T-cell (primary cell): Measurements from ENCODE around the gene UBE2Q1. TPM values are rescaled to one million over a fixed set of nuclear protein-coding genes. Genes with fewer than 3 reads are reported as not detected.

ENCODE experiments used
- ATAC-seq, 4 experiments: fragments of 200-7000 bp in 3 of 4; fragments of 150-1000 bp in 1 of 4; cut with Tn5 transposase; replicated peaks in 1 of 4; 1 replicate in 3 of 4; 2 replicates in 1 of 4; pipeline ENCODE4 v1.10.0; 2021; ENCODE audit warnings: moderate library complexity in 3 of 4, mild to moderate bottlenecking in 2 of 4, moderate number of reproducible peaks in 1 of 4
- CTCF ChIA-PET, 2 donors: fragments of 300-600 bp; sonication (Branson Sonifier 250); formaldehyde crosslinking; loops; one replicate each; lab custom pipeline; 2022; ENCODE audit warnings: antibody characterized with exemption in 2 of 2; lab: Charles Lee
- POLR2A ChIA-PET, 2 donors: fragments of 300-600 bp; sonication (Branson Sonifier 250); formaldehyde crosslinking; loops; one replicate each; lab custom pipeline; 2022; ENCODE audit warnings: antibody characterized with exemption in 2 of 2; lab: Charles Lee
- DNase-seq, 35 experiments: peaks; one replicate each; pipeline versions ENCODE4 v3.0.0 to v3.0.0-alpha.2; 2013 to 2023
- H3K27ac ChIP-seq: one replicate; pipeline ENCODE4 v1.5.1; 2013; ENCODE audit warnings: low read length
- H3K27me3 ChIP-seq, 2 experiments: replicated peaks in 1 of 2; 1 replicate in 1 of 2; 2 replicates in 1 of 2; pipeline versions ENCODE4 v1.6.1 to v1.7.0; 2013; ENCODE audit warnings: low read length in 1 of 2, mixed read lengths in 1 of 2; ENCODE audit not compliant: control insufficient read depth in 2 of 2, insufficient read depth in 2 of 2; ENCODE audit errors: extremely low read depth in 1 of 2
- H3K36me3 ChIP-seq, 2 donors: 1 replicate in 1 of 2; 2 replicates in 1 of 2; pipeline versions ENCODE4 v1.6.1 to v1.7.0; 2013; ENCODE audit warnings: low read length in 1 of 2; ENCODE audit not compliant: control insufficient read depth in 2 of 2, insufficient read depth in 1 of 2; ENCODE audit errors: extremely low read depth in 1 of 2
- H3K4me1 ChIP-seq, 2 experiments: 1 replicate in 1 of 2; 2 replicates in 1 of 2; pipeline versions ENCODE4 v1.6.1 to v1.7.0; 2013; ENCODE audit warnings: low read length in 2 of 2, mixed read lengths in 1 of 2; ENCODE audit not compliant: insufficient read depth in 2 of 2, control insufficient read depth in 1 of 2; ENCODE audit errors: extremely low read depth in 1 of 2
- H3K4me3 ChIP-seq, 2 donors: 1 replicate in 1 of 2; 2 replicates in 1 of 2; pipeline versions ENCODE4 v1.5.1 to v1.7.0; 2013; ENCODE audit warnings: mild to moderate bottlenecking in 2 of 2, low read length in 1 of 2, moderate library complexity in 1 of 2; ENCODE audit not compliant: control insufficient read depth in 1 of 2; ENCODE audit errors: extremely low read depth in 1 of 2
- H3K9me3 ChIP-seq: 2 replicates; pipeline ENCODE4 v1.7.0; 2013
- H3K27ac Mint-ChIP-seq, 2 donors: one replicate each; pipeline ENCODE4 v1.8.0; 2020 to 2021; ENCODE audit warnings: mild to moderate bottlenecking in 2 of 2, mixed read lengths in 2 of 2
- H3K27me3 Mint-ChIP-seq, 2 donors: one replicate each; pipeline ENCODE4 v1.8.0; 2021 to 2022; ENCODE audit warnings: mixed read lengths in 2 of 2
- H3K36me3 Mint-ChIP-seq: one replicate; pipeline ENCODE4 v1.8.0; 2021; ENCODE audit warnings: mixed read lengths
- H3K4me1 Mint-ChIP-seq, 3 donors: one replicate each; pipeline ENCODE4 v1.8.0; 2020 to 2022; ENCODE audit warnings: mixed read lengths in 3 of 3, mild to moderate bottlenecking in 1 of 3
- H3K4me3 Mint-ChIP-seq, 3 donors: one replicate each; pipeline ENCODE4 v1.8.0; 2020 to 2022; ENCODE audit warnings: mild to moderate bottlenecking in 3 of 3, mixed read lengths in 3 of 3, moderate library complexity in 3 of 3
- H3K9me3 Mint-ChIP-seq, 3 donors: one replicate each; pipeline ENCODE4 v1.8.0; 2020 to 2022; ENCODE audit warnings: mixed read lengths in 3 of 3
- WGBS: methylation state at CpG from one replicate; pipeline ENCODE4 v1.1.5; 2013; ENCODE audit warnings: missing lambda C conversion rate; ENCODE audit not compliant: insufficient coverage; 5-methylcytosine and 5-hydroxymethylcytosine counted together
- total RNA-seq, 35 experiments: library from RNA in 6 of 35; stranded (reverse) in 6 of 35; fragments of 120-200 nt in 1 of 35; gene quantifications; one replicate each; pipeline versions ENCODE4 v1.2.1 to v1.2.4 and lab custom pipeline; 2013 to 2026

The UBE2Q1 gene
- total RNA-seq, 5 donors from 2014 or later (not counting 1 experiment from before 2014, with no cell fraction given): 64.0 to 111 (median 90.0) TPM

GRCh38 chr1:154590756-154591155, 32.3 kb upstream of the UBE2Q1 start:
- ChIA-PET POLR2A (interaction anchor here in 1 of 2 donors (0.6 kb wide), 1 partner anchor 357 kb away, joined by 4 read pairs; no protein-coding TSS in a partner anchor), CTCF (no interaction called here)
- DNase-seq (no peak), ATAC-seq (no peak)
- no CpG with 5 or more reads among the region's 5 CpGs for WGBS
- H3K27ac ChIP-seq: no peak overlapping the region
- H3K4me3 ChIP-seq: no peak overlapping the region
- H3K4me3 Mint-ChIP-seq: no peak overlapping the region
- no peaks in the 10 kb centered on the region for H3K4me1 ChIP-seq
- H3K9me3 Mint-ChIP-seq: no peaks in the 10 kb centered on the region
- H3K27ac Mint-ChIP-seq: no peak overlapping the region
- H3K9me3 ChIP-seq: no peaks in the 10 kb centered on the region
- H3K4me1 Mint-ChIP-seq: peaks cover 0 to 14% (median 0%) of the 10 kb centered on the region in 3 donors
- H3K36me3 ChIP-seq: peaks cover 26 to 96% of the 10 kb centered on the region in 2 donors
- peaks cover 71% of the 10 kb centered on the region for H3K36me3 Mint-ChIP-seq
- H3K27me3 Mint-ChIP-seq: no peaks in the 10 kb centered on the region
- H3K27me3 ChIP-seq: no peaks in the 10 kb centered on the region

- Histone ChIP-seq H3K27me3 (no peaks in the 10 kb centered on the region), H3K4me1 (no peaks in the 10 kb centered on the region), H3K36me3 (peaks cover 26 to 98% of the 10 kb centered on the region in 2 donors), H3K4me3 (no peak overlapping the region), H3K9me3 (no peaks in the 10 kb centered on the region), H3K27ac (no peak overlapping the region)
- Mint-ChIP-seq H3K27me3 (no peaks in the 10 kb centered on the region), H3K9me3 (no peaks in the 10 kb centered on the region), H3K4me3 (no peak overlapping the region), H3K36me3 (peaks cover 76% of the 10 kb centered on the region), H3K4me1 (peaks cover 0 to 13% (median 0%) of the 10 kb centered on the region in 3 donors), H3K27ac (no peak overlapping the region)
- ChIA-PET POLR2A (no interaction called here), CTCF (no interaction called here)
- WGBS: 68% methylated on average over 4 of the region's 10 CpGs
- ATAC-seq (no peak), DNase-seq (no peak)
These were observed 31.3 kb upstream of the UBE2Q1 start for GRCh38 chr1:154589780-154590179.

- no peaks in the 10 kb centered on the region for H3K27me3 ChIP-seq
- Mint-ChIP-seq H3K27me3 (no peaks in the 10 kb centered on the region), H3K4me3 (no peak overlapping the region), H3K9me3 (no peaks in the 10 kb centered on the region), H3K36me3 (peaks cover 81% of the 10 kb centered on the region), H3K4me1 (no peaks in the 10 kb centered on the region), H3K27ac (no peak overlapping the region)
- ChIA-PET POLR2A (no interaction called here), CTCF (no interaction called here)
- no peak overlapping the region for H3K27ac ChIP-seq
- 100% methylated on average over 3 of the region's 6 CpGs for WGBS
- no peak overlapping the region for H3K4me3 ChIP-seq
- DNase-seq: no peak
- H3K36me3 ChIP-seq: peaks cover 44 to 99% of the 10 kb centered on the region in 2 donors
- no peaks in the 10 kb centered on the region for H3K9me3 ChIP-seq
- no peak for ATAC-seq
- no peaks in the 10 kb centered on the region for H3K4me1 ChIP-seq
These were observed 28.2 kb upstream of the UBE2Q1 start for GRCh38 chr1:154586641-154587040.

GRCh38 chr1:154586231-154586630, 27.8 kb upstream of the UBE2Q1 start:
- ChIA-PET CTCF (no interaction called here), POLR2A (no interaction called here)
- Histone ChIP-seq H3K4me3 (no peak overlapping the region), H3K9me3 (no peaks in the 10 kb centered on the region), H3K27ac (no peak overlapping the region), H3K4me1 (no peaks in the 10 kb centered on the region), H3K36me3 (peaks cover 44 to 97% of the 10 kb centered on the region in 2 donors), H3K27me3 (no peaks in the 10 kb centered on the region)
- Mint-ChIP-seq H3K27me3 (no peaks in the 10 kb centered on the region), H3K9me3 (no peaks in the 10 kb centered on the region), H3K4me3 (no peak overlapping the region), H3K27ac (no peak overlapping the region), H3K4me1 (no peaks in the 10 kb centered on the region), H3K36me3 (peaks cover 79% of the 10 kb centered on the region)
- 97% methylated on average over 8 of the region's 10 CpGs for WGBS
- no peak for DNase-seq
- no peak for ATAC-seq

GRCh38 chr1:154584267-154584994, 26.0 kb upstream of the UBE2Q1 start:
- ATAC-seq: no peak
- H3K4me3 ChIP-seq: no peak overlapping the region
- Mint-ChIP-seq H3K4me3 (no peak overlapping the region), H3K9me3 (no peaks in the 10 kb centered on the region), H3K27me3 (no peaks in the 10 kb centered on the region), H3K4me1 (no peaks in the 10 kb centered on the region), H3K27ac (peak overlapping the region in 1 of 2 donors; percentile 48), H3K36me3 (peaks cover 74% of the 10 kb centered on the region)
- H3K27me3 ChIP-seq: no peaks in the 10 kb centered on the region
- peaks cover 42 to 97% of the 10 kb centered on the region in 2 donors for H3K36me3 ChIP-seq
- H3K9me3 ChIP-seq: no peaks in the 10 kb centered on the region
- CTCF ChIA-PET: no interaction called here
- no peak for DNase-seq
- WGBS: 33% methylated on average over 1 of the region's 9 CpGs
- no peaks in the 10 kb centered on the region for H3K4me1 ChIP-seq
- POLR2A ChIA-PET: no interaction called here
- no peak overlapping the region for H3K27ac ChIP-seq

GRCh38 chr1:154583773-154584172, 25.3 kb upstream of the UBE2Q1 start:
- no peaks in the 10 kb centered on the region for H3K27me3 ChIP-seq
- WGBS: 98% methylated on average over 6 of the region's 9 CpGs
- no peak for ATAC-seq
- Mint-ChIP-seq H3K4me3 (no peak overlapping the region), H3K36me3 (peaks cover 75% of the 10 kb centered on the region), H3K27me3 (no peaks in the 10 kb centered on the region), H3K9me3 (no peaks in the 10 kb centered on the region), H3K4me1 (no peaks in the 10 kb centered on the region), H3K27ac (no peak overlapping the region)
- H3K9me3 ChIP-seq: no peaks in the 10 kb centered on the region
- no peaks in the 10 kb centered on the region for H3K4me1 ChIP-seq
- CTCF ChIA-PET: no interaction called here
- H3K36me3 ChIP-seq: peaks cover 38 to 97% of the 10 kb centered on the region in 2 donors
- no peak for DNase-seq
- no peak overlapping the region for H3K27ac ChIP-seq
- POLR2A ChIA-PET: no interaction called here
- H3K4me3 ChIP-seq: no peak overlapping the region
